Measurements from ENCODE around the gene SYT5.

SYT5 gene

DNA sequence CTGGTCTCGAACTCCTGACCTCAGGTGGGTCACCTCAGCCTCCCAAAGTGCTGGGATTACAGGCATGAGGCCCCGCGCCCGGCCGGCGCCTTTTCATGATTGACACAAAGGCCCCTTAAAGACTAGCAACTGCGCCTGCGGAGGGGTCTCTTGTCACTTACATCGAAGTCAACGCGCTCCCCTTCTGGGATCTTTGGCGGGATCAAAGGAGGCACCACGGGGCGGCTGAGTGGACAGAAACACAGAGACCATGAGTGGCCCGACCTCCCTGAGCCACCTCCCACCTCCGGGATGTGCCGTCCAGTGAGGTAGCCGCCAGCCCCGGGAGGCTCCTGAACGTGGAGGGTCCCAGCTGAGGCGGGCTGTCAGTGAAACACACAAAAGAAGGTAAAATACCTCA lies 38.4 kb downstream of the SYT5 start:
- H3K79me2 ChIP-seq (ENCODE audit: control insufficient read depth, insufficient read depth, low read length, unreplicated experiment), result no peaks in the 10 kb centered on the region
- H2AFZ ChIP-seq (ENCODE audit: low read length, unreplicated experiment), result no peak overlapping the region
- peaks cover 5% of the 10 kb centered on the region; the same call in 1 of the 2 replicates for H3K27me3 ChIP-seq (ENCODE audit: insufficient read depth, low read length)
- no peaks in the 10 kb centered on the region for H3K36me3 ChIP-seq (ENCODE audit: insufficient read depth, low read length)
- no peaks in the 10 kb centered on the region for H3K4me1 ChIP-seq (ENCODE audit: control insufficient read depth, insufficient read depth, low read length, unreplicated experiment)
- no peak overlapping the region for H3K27ac ChIP-seq (ENCODE audit: low read depth, low read length)
- no peak overlapping the region; the same call in 1 of the 2 replicates for H3K4me3 ChIP-seq (ENCODE audit: low read depth, low read length)

DNA sequence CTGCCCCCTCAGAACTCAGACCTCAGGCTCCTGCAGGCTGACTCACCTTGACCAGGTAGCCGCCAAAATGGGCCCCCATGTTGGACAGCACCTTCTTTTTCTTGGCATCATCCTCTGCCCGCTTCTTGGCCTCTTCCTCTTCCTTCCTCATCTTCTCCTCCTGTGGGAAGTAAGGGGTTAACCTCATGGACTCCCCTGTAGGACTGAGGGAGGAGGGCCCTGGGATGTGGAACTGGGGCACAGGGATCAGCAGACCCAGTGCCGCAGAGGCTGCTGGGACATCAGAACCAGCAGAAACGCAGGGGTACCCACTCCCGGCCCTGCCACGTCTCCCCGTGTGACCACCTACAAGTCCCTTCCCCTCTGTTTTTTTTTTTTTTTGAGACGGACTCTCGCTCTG lies 42.2 kb downstream of the SYT5 start:
- no peak overlapping the region for H3K27ac ChIP-seq (ENCODE audit: low read depth, low read length)
- H3K36me3 ChIP-seq (ENCODE audit: insufficient read depth, low read length), result no peaks in the 10 kb centered on the region
- no peak overlapping the region for H3K4me3 ChIP-seq (ENCODE audit: low read depth, low read length)
- no peaks in the 10 kb centered on the region for H3K4me1 ChIP-seq (ENCODE audit: control insufficient read depth, insufficient read depth, low read length, unreplicated experiment)
- no peak overlapping the region for H2AFZ ChIP-seq (ENCODE audit: low read length, unreplicated experiment)
- no peaks in the 10 kb centered on the region for H3K27me3 ChIP-seq (ENCODE audit: insufficient read depth, low read length)
- no peaks in the 10 kb centered on the region for H3K79me2 ChIP-seq (ENCODE audit: control insufficient read depth, insufficient read depth, low read length, unreplicated experiment)

DNA sequence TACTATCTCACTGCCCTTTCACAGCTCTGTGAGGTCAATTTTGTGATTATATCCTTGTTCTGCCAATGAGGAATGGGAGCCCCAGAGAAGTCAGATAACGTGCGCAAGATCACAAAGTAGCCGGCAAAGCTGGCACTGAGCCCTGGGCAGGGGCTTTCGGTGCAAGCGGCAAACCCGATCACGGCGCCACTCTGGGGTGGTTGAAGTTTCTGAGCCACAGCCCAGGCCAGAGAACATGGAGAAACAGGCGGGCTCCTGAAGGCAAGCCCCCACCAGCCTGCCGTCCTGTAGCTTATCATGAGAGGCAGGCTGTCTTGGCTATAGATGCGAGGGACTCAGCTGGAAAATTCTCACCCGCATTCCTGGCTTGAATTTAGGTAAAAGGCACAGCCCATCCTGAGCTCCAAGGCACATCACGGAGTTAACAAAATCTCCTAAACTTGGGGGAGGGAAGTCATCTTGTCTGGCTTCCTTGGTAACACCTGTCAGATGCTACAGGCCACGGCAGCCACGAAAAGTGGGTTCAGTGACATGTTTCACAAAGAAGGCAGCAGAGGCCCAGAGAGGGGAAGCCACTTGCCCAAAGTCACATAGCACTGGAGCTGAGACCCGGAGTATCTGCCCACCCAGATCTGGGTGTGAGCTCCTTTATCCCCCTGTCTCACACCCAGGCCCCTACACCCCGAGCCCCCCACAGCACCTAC lies 43.5 kb downstream of the SYT5 start:
- Histone ChIP-seq H3K79me2 (ENCODE audit: control insufficient read depth, insufficient read depth, low read length, unreplicated experiment) (no peaks in the 10 kb centered on the region), H2AFZ (ENCODE audit: low read length, unreplicated experiment) (no peak overlapping the region), H3K27ac (ENCODE audit: low read depth, low read length) (no peak overlapping the region), H3K4me3 (ENCODE audit: low read depth, low read length) (no peak overlapping the region), H3K27me3 (ENCODE audit: insufficient read depth, low read length) (no peaks in the 10 kb centered on the region), H3K36me3 (ENCODE audit: insufficient read depth, low read length) (no peaks in the 10 kb centered on the region), H3K4me1 (ENCODE audit: control insufficient read depth, insufficient read depth, low read length, unreplicated experiment) (no peaks in the 10 kb centered on the region)

DNA sequence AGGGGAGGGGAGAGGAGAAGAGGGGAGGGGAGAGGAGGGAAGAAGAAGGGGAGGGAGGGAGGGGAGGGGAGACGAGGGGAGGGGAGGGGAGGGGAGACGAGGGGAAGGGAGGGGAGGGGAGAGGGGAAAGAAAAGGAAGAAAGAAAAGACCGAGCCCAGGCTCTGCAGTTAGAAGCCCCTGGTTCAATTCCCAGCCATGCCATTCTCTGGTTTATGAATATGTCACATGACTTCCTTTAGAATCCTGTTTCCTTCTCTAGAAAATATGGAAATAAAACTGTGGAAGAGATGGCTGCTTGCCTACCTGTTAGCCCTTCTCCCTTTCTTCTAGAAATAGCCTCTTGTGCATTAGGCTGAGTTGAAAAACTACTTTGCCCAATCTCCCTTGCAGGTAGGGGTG lies 45.4 kb downstream of the SYT5 start:
- H3K36me3 ChIP-seq (ENCODE audit: insufficient read depth, low read length), result no peaks in the 10 kb centered on the region
- H3K4me3 ChIP-seq (ENCODE audit: low read depth, low read length), result no peak overlapping the region
- H3K79me2 ChIP-seq (ENCODE audit: control insufficient read depth, insufficient read depth, low read length, unreplicated experiment), result no peaks in the 10 kb centered on the region
- H3K27ac ChIP-seq (ENCODE audit: low read depth, low read length), result no peak overlapping the region
- H3K4me1 ChIP-seq (ENCODE audit: control insufficient read depth, insufficient read depth, low read length, unreplicated experiment), result no peaks in the 10 kb centered on the region
- H2AFZ ChIP-seq (ENCODE audit: low read length, unreplicated experiment), result no peak overlapping the region
- no peaks in the 10 kb centered on the region for H3K27me3 ChIP-seq (ENCODE audit: insufficient read depth, low read length)

DNA sequence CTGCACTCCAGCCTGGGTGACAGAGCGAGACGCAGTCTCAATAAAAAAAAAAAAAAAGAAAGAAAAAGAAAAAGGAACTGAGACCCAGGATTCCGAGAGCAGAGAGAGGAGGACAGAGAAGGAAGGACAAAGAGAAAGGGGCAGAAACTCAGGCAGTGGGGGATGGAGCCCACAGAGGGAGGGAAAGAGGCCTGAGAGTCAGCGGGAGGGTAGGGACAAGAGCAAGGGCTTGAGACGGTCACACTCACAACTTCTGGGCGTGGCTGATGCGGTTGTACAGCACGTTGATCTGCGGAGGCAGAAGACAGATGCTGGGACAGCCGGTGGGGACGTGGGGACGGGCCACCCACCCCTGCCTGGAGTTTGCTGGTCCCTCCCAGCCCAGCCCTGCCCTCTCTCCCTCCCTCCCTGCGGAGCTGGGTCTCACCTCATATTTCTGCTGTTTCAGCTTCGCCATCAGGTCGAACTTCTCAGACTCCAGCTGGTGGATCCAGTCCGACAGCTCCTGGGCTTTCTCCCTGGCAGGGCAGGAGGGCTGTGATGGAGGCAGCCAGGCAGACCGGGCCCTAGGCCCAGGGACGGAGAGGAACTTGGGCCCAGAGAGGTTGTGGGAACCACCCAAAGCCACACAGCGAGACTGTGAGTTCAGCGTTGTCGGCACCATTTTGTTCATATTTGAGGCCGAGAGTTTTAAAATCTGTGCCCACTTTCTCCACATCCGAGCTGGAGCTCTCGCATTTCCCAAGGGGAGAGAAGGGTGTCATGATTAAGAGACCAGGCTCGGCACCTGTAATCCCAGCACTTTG lies 46.2 kb downstream of the SYT5 start:
- H3K4me1 ChIP-seq (ENCODE audit: control insufficient read depth, insufficient read depth, low read length, unreplicated experiment), result no peaks in the 10 kb centered on the region
- H3K4me3 ChIP-seq (ENCODE audit: low read depth, low read length), result no peak overlapping the region
- H3K27me3 ChIP-seq (ENCODE audit: insufficient read depth, low read length), result no peaks in the 10 kb centered on the region
- H2AFZ ChIP-seq (ENCODE audit: low read length, unreplicated experiment), result no peak overlapping the region
- H3K27ac ChIP-seq (ENCODE audit: low read depth, low read length), result no peak overlapping the region
- H3K79me2 ChIP-seq (ENCODE audit: control insufficient read depth, insufficient read depth, low read length, unreplicated experiment), result no peaks in the 10 kb centered on the region
- no peaks in the 10 kb centered on the region for H3K36me3 ChIP-seq (ENCODE audit: insufficient read depth, low read length)

DNA sequence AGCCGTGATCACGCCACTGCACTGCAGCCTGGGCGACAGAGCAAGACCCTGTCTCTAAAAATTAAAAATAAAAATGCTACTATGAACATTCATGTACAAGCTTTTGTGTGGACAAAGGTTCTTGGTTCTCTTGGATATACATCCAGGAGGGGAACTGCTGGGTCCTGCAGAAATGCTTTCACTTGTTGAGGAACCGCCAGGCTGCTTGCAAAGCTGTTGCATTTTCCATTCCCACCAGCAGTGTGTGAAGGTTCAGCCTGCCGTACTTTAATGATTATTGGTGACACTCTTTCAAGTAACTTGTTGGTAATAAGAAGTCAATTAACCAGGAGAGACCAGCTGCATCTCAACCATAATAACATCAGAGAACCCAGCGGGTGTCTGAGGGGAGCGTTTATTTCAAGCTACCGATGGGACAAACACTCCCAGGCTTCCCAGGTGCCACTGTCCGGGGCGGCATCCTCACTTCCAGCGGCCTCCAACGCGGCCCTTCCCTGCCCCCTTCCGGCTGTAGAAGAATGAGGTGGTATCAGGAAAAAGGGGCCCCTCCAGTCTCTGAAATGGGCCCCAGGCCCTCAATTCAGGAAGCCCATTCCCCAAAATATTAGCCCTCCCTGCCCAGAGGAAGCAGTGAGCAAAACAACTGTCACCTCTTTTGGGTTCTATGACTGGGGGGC lies 47.5 kb downstream of the SYT5 start:
- no peaks in the 10 kb centered on the region for H3K4me1 ChIP-seq (ENCODE audit: control insufficient read depth, insufficient read depth, low read length, unreplicated experiment)
- no peak overlapping the region for H3K27ac ChIP-seq (ENCODE audit: low read depth, low read length)
- no peak overlapping the region for H2AFZ ChIP-seq (ENCODE audit: low read length, unreplicated experiment)
- no peak overlapping the region for H3K4me3 ChIP-seq (ENCODE audit: low read depth, low read length)
- H3K36me3 ChIP-seq (ENCODE audit: insufficient read depth, low read length), result no peaks in the 10 kb centered on the region
- H3K79me2 ChIP-seq (ENCODE audit: control insufficient read depth, insufficient read depth, low read length, unreplicated experiment), result no peaks in the 10 kb centered on the region
- H3K27me3 ChIP-seq (ENCODE audit: insufficient read depth, low read length), result no peaks in the 10 kb centered on the region

DNA sequence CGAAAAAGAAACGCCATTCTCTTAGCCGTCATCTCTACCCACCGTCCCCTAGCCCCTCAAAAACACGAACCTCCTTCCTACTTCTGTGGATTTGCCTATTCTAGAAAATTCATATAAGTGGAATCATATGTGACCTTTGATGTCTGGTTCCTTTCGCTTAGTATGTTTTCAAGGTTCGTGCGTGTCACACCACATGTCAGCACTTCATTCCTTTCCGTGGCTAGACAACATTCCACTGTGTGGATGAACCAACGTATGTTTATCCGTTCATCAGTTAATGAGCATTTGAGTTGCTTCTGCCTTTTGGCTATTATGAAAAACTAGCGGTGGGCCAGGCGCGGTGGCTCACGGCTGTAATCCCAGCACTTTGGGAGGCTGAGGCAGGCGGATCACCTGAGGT lies 48.7 kb downstream of the SYT5 start:
- no peaks in the 10 kb centered on the region for H3K79me2 ChIP-seq (ENCODE audit: control insufficient read depth, insufficient read depth, low read length, unreplicated experiment)
- no peak overlapping the region for H3K27ac ChIP-seq (ENCODE audit: low read depth, low read length)
- no peaks in the 10 kb centered on the region for H3K27me3 ChIP-seq (ENCODE audit: insufficient read depth, low read length)
- no peak overlapping the region for H3K4me3 ChIP-seq (ENCODE audit: low read depth, low read length)
- H3K4me1 ChIP-seq (ENCODE audit: control insufficient read depth, insufficient read depth, low read length, unreplicated experiment), result no peaks in the 10 kb centered on the region
- H3K36me3 ChIP-seq (ENCODE audit: insufficient read depth, low read length), result no peaks in the 10 kb centered on the region
- H2AFZ ChIP-seq (ENCODE audit: low read length, unreplicated experiment), result no peak overlapping the region

Measured in ACC112 (cell line).